H1 (cell line): ENCODE results near the gene RICTOR. TPM values are rescaled to one million over a fixed set of nuclear protein-coding genes. Genes with fewer than 3 reads are reported as not detected.

Experiments used
- CTCF ChIA-PET: fragments of 300-600 bp; sonication (Branson Sonifier 250); formaldehyde crosslinking; loops from one replicate; lab custom pipeline; 2021; ENCODE audit not compliant: partially characterized antibody; lab: Charles Lee
- POLR2A ChIA-PET: fragments of 300-600 bp; sonication (Branson Sonifier 250); formaldehyde crosslinking; loops from one replicate; lab custom pipeline; 2021; ENCODE audit warnings: inconsistent platforms; ENCODE audit not compliant: partially characterized antibody; lab: Charles Lee
- DNase-seq, 2 experiments: peaks; one replicate each; pipeline versions ENCODE4 v3.0.0 to v3.0.0-alpha.2; 2010 to 2022; ENCODE audit warnings: low spot score in 2 of 2, low read depth in 1 of 2, mixed read lengths in 1 of 2
- FAIRE-seq: peaks from 2 replicates; lab custom pipeline; 2011; peaks lifted over from hg19 to GRCh38; lab: Jason Lieb, UNC
- H2AFZ ChIP-seq: 2 replicates; pipeline ENCODE4 v1.8.1; 2012; ENCODE audit warnings: low read length, inconsistent platforms
- H2AK5ac ChIP-seq: 2 replicates; pipeline ENCODE4 v1.6.1; 2013; ENCODE audit warnings: low read depth, low read length
- H2BK120ac ChIP-seq: replicated peaks from 2 replicates; pipeline ENCODE3; 2013; ENCODE audit warnings: low read depth, low read length, inconsistent platforms
- H2BK12ac ChIP-seq: 2 replicates; pipeline ENCODE4 v1.6.1; 2013; ENCODE audit warnings: low read depth, low read length
- H2BK15ac ChIP-seq: 2 replicates; pipeline ENCODE4 v1.6.1; 2013; ENCODE audit warnings: low read length
- H2BK20ac ChIP-seq: 2 replicates; pipeline ENCODE4 v1.6.1; 2013; ENCODE audit warnings: low read length
- H2BK5ac ChIP-seq: 2 replicates; pipeline ENCODE4 v1.6.1; 2013; ENCODE audit warnings: low read depth, low read length
- H3K14ac ChIP-seq: 2 replicates; pipeline ENCODE4 v1.6.1; 2013; ENCODE audit warnings: inconsistent platforms; ENCODE audit not compliant: insufficient read length
- H3K18ac ChIP-seq: 2 replicates; pipeline ENCODE4 v1.6.1; 2013; ENCODE audit warnings: low read length; ENCODE audit errors: extremely low read depth
- H3K23ac ChIP-seq: 2 replicates; pipeline ENCODE4 v1.6.1; 2013; ENCODE audit warnings: inconsistent platforms; ENCODE audit not compliant: insufficient read length
- H3K23me2 ChIP-seq: 2 replicates; pipeline ENCODE4 v1.6.1; 2013; ENCODE audit warnings: low read depth, low read length
- H3K27ac ChIP-seq: 2 replicates; pipeline ENCODE4 v1.6.1; 2011; ENCODE audit warnings: low read depth, low read length, inconsistent platforms
- H3K27me3 ChIP-seq, 4 experiments: replicated peaks in 1 of 4; 1 replicate in 1 of 4; 2 replicates in 3 of 4; pipeline versions ENCODE4 v1.6.1 to v1.8.1; 2011 to 2013; ENCODE audit warnings: low read length in 3 of 4, mild to moderate bottlenecking in 3 of 4, inconsistent platforms in 2 of 4, mixed read lengths in 2 of 4, moderate library complexity in 1 of 4; ENCODE audit not compliant: control insufficient read depth in 3 of 4, insufficient read depth in 3 of 4; ENCODE audit errors: extremely low read depth in 1 of 4
- H3K36me3 ChIP-seq, 4 experiments: 2 replicates each; pipeline versions ENCODE4 v1.6.1 to v1.8.1; 2011 to 2013; ENCODE audit warnings: mild to moderate bottlenecking in 4 of 4, low read length in 3 of 4, moderate library complexity in 2 of 4, control low read depth in 1 of 4, inconsistent platforms in 1 of 4; ENCODE audit not compliant: insufficient read depth in 4 of 4, control insufficient read depth in 2 of 4
- H3K4ac ChIP-seq: replicated peaks from 2 replicates; pipeline ENCODE3; 2013; ENCODE audit warnings: low read length, low read depth, mixed read lengths, inconsistent platforms; ENCODE audit not compliant: insufficient read length
- H3K4me1 ChIP-seq, 4 experiments: replicated peaks in 1 of 4; 1 replicate in 1 of 4; 2 replicates in 3 of 4; pipeline versions ENCODE4 v1.6.1 to v1.8.1; 2011 to 2013; ENCODE audit warnings: low read length in 3 of 4, inconsistent platforms in 2 of 4, mixed read lengths in 1 of 4; ENCODE audit not compliant: insufficient read depth in 4 of 4, control insufficient read depth in 3 of 4
- H3K4me2 ChIP-seq, 2 experiments: 2 replicates each; pipeline versions ENCODE4 v1.6.1 to v1.8.1; 2011 to 2013; ENCODE audit warnings: low read depth in 2 of 2, low read length in 2 of 2, control low read depth in 1 of 2, inconsistent platforms in 1 of 2, mild to moderate bottlenecking in 1 of 2; ENCODE audit not compliant: insufficient read depth in 1 of 2
- H3K4me3 ChIP-seq, 4 experiments: fragments of 200-600, 300-600 bp in 1 of 4; sonication (generic), shearing (Covaris generic), sonication (Bioruptor Twin) in 1 of 4; 2 replicates each; pipeline versions ENCODE4 v1.5.1 to v1.8.1; 2011 to 2016; ENCODE audit warnings: low read length in 4 of 4, low read depth in 3 of 4, control low read depth in 2 of 4, inconsistent platforms in 2 of 4, mild to moderate bottlenecking in 2 of 4, mixed read lengths in 1 of 4, moderate library complexity in 1 of 4; ENCODE audit not compliant: insufficient read depth in 2 of 4; ENCODE audit errors: extremely low read depth in 1 of 4
- H3K56ac ChIP-seq: replicated peaks from 2 replicates; pipeline ENCODE3; 2013; ENCODE audit warnings: low read depth, mild to moderate bottlenecking, mixed read lengths, low read length, inconsistent platforms; ENCODE audit not compliant: insufficient read length
- H3K79me1 ChIP-seq: 2 replicates; pipeline ENCODE4 v1.6.1; 2013; ENCODE audit warnings: low read depth, low read length, control low read depth
- H3K79me2 ChIP-seq, 2 experiments: 2 replicates each; pipeline versions ENCODE4 v1.6.1 to v1.8.1; 2012 to 2013; ENCODE audit warnings: low read length in 2 of 2, mild to moderate bottlenecking in 2 of 2, inconsistent platforms in 1 of 2; ENCODE audit not compliant: insufficient read depth in 2 of 2, control insufficient read depth in 1 of 2
- H3K9ac ChIP-seq, 4 experiments: replicated peaks in 1 of 4; 1 replicate in 1 of 4; 2 replicates in 3 of 4; pipeline versions ENCODE4 v1.6.1 to v1.8.1; 2011 to 2013; ENCODE audit warnings: low read depth in 3 of 4, low read length in 3 of 4, control low read depth in 2 of 4, mild to moderate bottlenecking in 2 of 4, moderate library complexity in 2 of 4, inconsistent platforms in 1 of 4; ENCODE audit errors: extremely low read depth in 1 of 4
- H3K9me3 ChIP-seq, 2 experiments: 2 replicates each; pipeline versions ENCODE4 v1.6.1 to v1.8.1; 2012 to 2013; ENCODE audit warnings: mild to moderate bottlenecking in 2 of 2, moderate library complexity in 2 of 2, control low read depth in 1 of 2, inconsistent platforms in 1 of 2, low read depth in 1 of 2, low read length in 1 of 2, mixed read lengths in 1 of 2; ENCODE audit not compliant: insufficient read depth in 2 of 2
- H4K20me1 ChIP-seq, 2 experiments: replicated peaks in 1 of 2; 2 replicates each; pipeline versions ENCODE3 to v1.8.1; 2011 to 2013; ENCODE audit warnings: inconsistent platforms in 2 of 2, low read length in 2 of 2, mild to moderate bottlenecking in 1 of 2; ENCODE audit not compliant: insufficient read depth in 2 of 2, control insufficient read depth in 1 of 2
- H4K5ac ChIP-seq: 2 replicates; pipeline ENCODE4 v1.6.1; 2013; ENCODE audit warnings: low read length, low read depth, mixed read lengths, inconsistent platforms; ENCODE audit not compliant: insufficient read length
- H4K8ac ChIP-seq: 2 replicates; pipeline ENCODE4 v1.8.0; 2013; ENCODE audit warnings: mild to moderate bottlenecking, moderate library complexity, low read length, inconsistent platforms; ENCODE audit not compliant: insufficient read depth; ENCODE audit errors: extremely low read depth
- H4K91ac ChIP-seq: replicated peaks from 2 replicates; pipeline ENCODE3; 2013; ENCODE audit warnings: low read length, mixed read lengths, inconsistent platforms; ENCODE audit not compliant: insufficient read length
- EGR1 ChIP-seq: IDR thresholded peaks from 2 replicates; pipeline ENCODE4 v1.6.1; 2011; ENCODE audit warnings: low read depth, low read length, borderline replicate concordance
- NRF1 ChIP-seq: IDR thresholded peaks from 2 replicates; pipeline ENCODE4 v1.6.1; 2011; ENCODE audit warnings: mild to moderate bottlenecking, low read depth, low read length, improper control_type of control experiment
- WGBS, 2 experiments: shearing (Covaris generic) in 1 of 2; methylation state at CpG; one replicate each; pipeline versions ENCODE4 v1.1.6 to v1.1.7; 2013 to 2015; ENCODE audit warnings: low lambda C conversion rate in 2 of 2, mixed read lengths in 2 of 2, inconsistent platforms in 1 of 2, low coverage in 1 of 2, missing lambda C conversion rate in 1 of 2; ENCODE audit not compliant: insufficient replicate concordance in 2 of 2, insufficient coverage in 1 of 2, insufficient read length in 1 of 2; ENCODE audit errors: extremely low coverage in 1 of 2, missing lambda C conversion rate in 1 of 2; 5-methylcytosine and 5-hydroxymethylcytosine counted together
- polyA plus RNA-seq, 7 experiments: library from polyadenylated mRNA; depleted of rRNA in 3 of 7; stranded (reverse) in 5 of 7; unstranded in 2 of 7; fragments of >200 nt in 5 of 7; fragments of 200-250 nt in 2 of 7; gene quantifications; 1 replicate in 5 of 7; 2 replicates in 1 of 7; 4 replicates in 1 of 7; pipeline versions ENCODE4 v1.2.1 to v1.2.3, GENCODE V29; 2011 to 2013; ENCODE audit warnings: missing spikeins in 2 of 7, mixed read lengths in 2 of 7
- total RNA-seq: library from RNA; stranded (reverse); fragmentation: NEBNext Ultra II Directional; extraction: Animal tissue kit (Norgen Biotek cat#: 25700); gene quantifications from 2 replicates; pipeline ENCODE4 v1.2.1, GENCODE V29; 2021

Gene RICTOR
- total and polyA plus RNA-seq, 2 of the 8 experiments (the other 6 are each of a cell fraction or from before 2014, with no cell fraction given) = 4.3 to 26.6 TPM

DNA sequence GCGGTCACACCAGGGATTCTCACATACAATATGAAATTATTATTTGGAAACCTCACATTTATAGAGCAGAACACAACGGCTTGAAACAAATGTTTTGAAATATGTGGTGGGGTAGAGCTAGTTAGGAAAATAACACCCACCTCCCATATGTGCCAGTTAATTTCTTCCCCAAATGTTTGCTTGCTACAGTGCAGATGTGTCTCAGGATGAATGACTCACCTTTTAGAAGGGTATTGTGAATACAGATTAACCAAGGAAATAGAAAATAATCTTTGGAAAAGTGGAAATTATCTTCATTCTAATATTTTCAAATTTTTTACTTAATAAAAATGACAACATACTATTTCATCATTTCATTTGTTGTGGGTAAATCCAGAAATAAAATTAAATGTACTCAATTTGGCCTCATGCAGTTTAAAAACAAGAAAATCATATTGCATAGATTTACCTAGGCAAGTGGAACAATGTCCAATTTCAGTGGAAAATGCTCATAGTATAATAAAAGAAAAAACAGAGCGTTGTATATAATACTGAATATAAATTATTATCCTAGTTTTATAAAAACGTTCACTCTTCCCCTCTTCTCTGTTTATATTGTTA is 39.3 kb upstream of the RICTOR start:
- Histone ChIP-seq H3K23me2 (no peaks in the 10 kb centered on the region), H3K36me3 (no peaks in the 10 kb centered on the region), H3K4me3 (no peak overlapping the region), H2BK15ac (no peak overlapping the region)
- TF ChIP-seq NRF1 = no peak
- no peak for TF ChIP-seq EGR1
- TF ChIP-seq, all 59 proteins: peak for 0
- H2BK120ac ChIP-seq = no peak overlapping the region
- H2AFZ ChIP-seq = no peak overlapping the region
- no peak overlapping the region for H2AK5ac ChIP-seq
- H3K27ac ChIP-seq = no peak overlapping the region
- H3K56ac ChIP-seq = no peak overlapping the region
- no peak overlapping the region for H3K14ac ChIP-seq
- POLR2A ChIA-PET = no interaction called here
- H4K8ac ChIP-seq = no peak overlapping the region
- H4K5ac ChIP-seq = no peak overlapping the region
- 88% methylated on average over 4 of the region's 4 CpGs; no CpG with 5 or more reads in 1 of the 2 experiments for WGBS, 2 experiments
- CTCF ChIA-PET = interaction anchor here (1.3 to 2.1 kb wide), 2 partner anchors 16 to 32 kb away, joined by 4 to 5 read pairs; no protein-coding TSS in a partner anchor
- H2BK20ac ChIP-seq = no peak overlapping the region
- H4K91ac ChIP-seq = no peak overlapping the region
- H2BK12ac ChIP-seq = no peak overlapping the region
- H3K9ac ChIP-seq = no peak overlapping the region
- H3K27me3 ChIP-seq = no peaks in the 10 kb centered on the region
- DNase-seq = no peak
- H4K20me1 ChIP-seq = no peaks in the 10 kb centered on the region
- H3K18ac ChIP-seq = no peak overlapping the region
- H3K4me1 ChIP-seq = no peaks in the 10 kb centered on the region
- no peak overlapping the region for H2BK5ac ChIP-seq
- no peak overlapping the region for H3K4ac ChIP-seq
- H3K79me1 ChIP-seq = no peaks in the 10 kb centered on the region
- no peak overlapping the region for H3K23ac ChIP-seq
- no peak overlapping the region for H3K4me2 ChIP-seq
- no peaks in the 10 kb centered on the region for H3K9me3 ChIP-seq
- H3K79me2 ChIP-seq = no peaks in the 10 kb centered on the region
- FAIRE-seq = no peak
